GM13977 (cell line): Measurements from ENCODE around the gene CACNA1H.

Experiments
- DNase-seq: peaks from one replicate; pipeline ENCODE4 v3.0.0; 2012; ENCODE audit warnings: low spot score
- in situ Hi-C: fragments of 300-500 bp; cut with MboI; formaldehyde crosslinking; loops from one replicate; pipeline ENCODE4 v1.12.0; 2022; ENCODE audit warnings: low sequenced_read_pairs, low pct_unique_long_range_greater_than_20kb, mixed read lengths, inconsistent platforms; ENCODE audit not compliant: unreplicated experiment
- TF ChIP-seq, protein P1 (sequence below): IDR thresholded peaks from 2 replicates; pipeline ENCODE4 v1.5.1; 2012; ENCODE audit warnings: mild to moderate bottlenecking, control low read depth; ENCODE audit not compliant: insufficient read depth; ENCODE audit errors: extremely low read depth, missing control alignments

CACNA1H gene

GRCh38 chr16:1151424-1152122, 1.3 kb upstream of the CACNA1H start:
- DNase-seq, result no peak

DNA sequence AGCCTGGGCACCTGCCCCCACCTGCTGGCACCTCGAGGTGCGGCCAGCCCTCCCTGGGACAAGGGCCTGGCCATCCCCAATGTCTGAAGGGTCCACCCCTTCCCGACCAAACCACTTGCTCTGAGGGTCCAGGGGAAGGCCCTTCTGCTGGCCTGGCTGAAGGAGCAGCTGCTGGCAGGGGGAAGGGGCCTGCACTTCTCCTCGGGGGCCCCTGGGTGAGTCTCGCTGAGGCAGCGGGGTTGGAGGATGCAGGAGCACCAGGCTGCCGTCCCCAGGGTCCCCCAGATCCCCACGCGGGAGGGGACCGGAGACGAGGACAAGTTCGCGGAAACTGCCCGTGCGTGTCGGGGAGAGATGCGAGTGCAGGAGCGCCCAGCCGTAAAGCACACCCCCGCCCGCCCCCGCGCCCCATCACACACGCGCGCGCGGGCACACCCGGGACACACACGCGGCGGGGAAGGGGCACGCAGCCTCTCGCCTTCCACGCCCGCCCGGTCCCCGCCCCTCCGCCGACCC, 725 bp upstream of the CACNA1H start:
- in situ Hi-C loops, result no loop called here
- DNase-seq, result no peak
- TF ChIP-seq, protein P1, sequence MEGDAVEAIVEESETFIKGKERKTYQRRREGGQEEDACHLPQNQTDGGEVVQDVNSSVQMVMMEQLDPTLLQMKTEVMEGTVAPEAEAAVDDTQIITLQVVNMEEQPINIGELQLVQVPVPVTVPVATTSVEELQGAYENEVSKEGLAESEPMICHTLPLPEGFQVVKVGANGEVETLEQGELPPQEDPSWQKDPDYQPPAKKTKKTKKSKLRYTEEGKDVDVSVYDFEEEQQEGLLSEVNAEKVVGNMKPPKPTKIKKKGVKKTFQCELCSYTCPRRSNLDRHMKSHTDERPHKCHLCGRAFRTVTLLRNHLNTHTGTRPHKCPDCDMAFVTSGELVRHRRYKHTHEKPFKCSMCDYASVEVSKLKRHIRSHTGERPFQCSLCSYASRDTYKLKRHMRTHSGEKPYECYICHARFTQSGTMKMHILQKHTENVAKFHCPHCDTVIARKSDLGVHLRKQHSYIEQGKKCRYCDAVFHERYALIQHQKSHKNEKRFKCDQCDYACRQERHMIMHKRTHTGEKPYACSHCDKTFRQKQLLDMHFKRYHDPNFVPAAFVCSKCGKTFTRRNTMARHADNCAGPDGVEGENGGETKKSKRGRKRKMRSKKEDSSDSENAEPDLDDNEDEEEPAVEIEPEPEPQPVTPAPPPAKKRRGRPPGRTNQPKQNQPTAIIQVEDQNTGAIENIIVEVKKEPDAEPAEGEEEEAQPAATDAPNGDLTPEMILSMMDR, result no peak

More at GRCh38 chr16:1151424-1152122, 1.3 kb upstream of the CACNA1H start:
- TF ChIP-seq, protein P1, result no peak
- in situ Hi-C loops, result no loop called here

GRCh38 chr16:1153480-1154160, 714 bp downstream of the CACNA1H start:
- in situ Hi-C loops, result no loop called here
- no peak for DNase-seq
- TF ChIP-seq, protein P1, result no peak

GRCh38 chr16:1154291-1154886, 1.5 kb downstream of the CACNA1H start:
- TF ChIP-seq, protein P1, result no peak
- DNase-seq, result no peak
- in situ Hi-C loops, result no loop called here

DNA sequence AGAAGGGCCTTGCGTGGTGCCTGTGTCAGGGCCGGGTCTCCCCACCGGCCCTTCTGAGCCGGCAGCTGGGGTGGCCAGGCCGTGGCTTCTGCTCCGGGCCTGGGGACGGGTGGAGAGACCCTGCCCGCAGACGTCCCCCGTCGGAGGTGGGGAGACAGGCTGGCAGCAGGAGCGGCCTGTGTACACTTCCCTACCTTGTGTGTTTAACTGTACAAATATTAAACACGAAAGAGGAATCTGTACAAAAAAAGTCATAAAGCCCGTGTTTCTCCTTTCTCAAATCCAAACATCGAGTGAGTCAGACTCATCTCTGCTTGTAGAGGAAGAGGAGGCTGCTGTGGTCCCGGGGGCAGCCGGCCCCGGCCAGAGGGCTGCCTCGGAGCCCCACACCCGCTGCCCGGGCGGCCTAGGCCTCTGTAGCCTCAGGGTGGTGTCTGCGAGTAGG, 2.0 kb downstream of the CACNA1H start:
- TF ChIP-seq, protein P1, result no peak
- DNase-seq, result no peak
- in situ Hi-C loops, result no loop called here

DNA sequence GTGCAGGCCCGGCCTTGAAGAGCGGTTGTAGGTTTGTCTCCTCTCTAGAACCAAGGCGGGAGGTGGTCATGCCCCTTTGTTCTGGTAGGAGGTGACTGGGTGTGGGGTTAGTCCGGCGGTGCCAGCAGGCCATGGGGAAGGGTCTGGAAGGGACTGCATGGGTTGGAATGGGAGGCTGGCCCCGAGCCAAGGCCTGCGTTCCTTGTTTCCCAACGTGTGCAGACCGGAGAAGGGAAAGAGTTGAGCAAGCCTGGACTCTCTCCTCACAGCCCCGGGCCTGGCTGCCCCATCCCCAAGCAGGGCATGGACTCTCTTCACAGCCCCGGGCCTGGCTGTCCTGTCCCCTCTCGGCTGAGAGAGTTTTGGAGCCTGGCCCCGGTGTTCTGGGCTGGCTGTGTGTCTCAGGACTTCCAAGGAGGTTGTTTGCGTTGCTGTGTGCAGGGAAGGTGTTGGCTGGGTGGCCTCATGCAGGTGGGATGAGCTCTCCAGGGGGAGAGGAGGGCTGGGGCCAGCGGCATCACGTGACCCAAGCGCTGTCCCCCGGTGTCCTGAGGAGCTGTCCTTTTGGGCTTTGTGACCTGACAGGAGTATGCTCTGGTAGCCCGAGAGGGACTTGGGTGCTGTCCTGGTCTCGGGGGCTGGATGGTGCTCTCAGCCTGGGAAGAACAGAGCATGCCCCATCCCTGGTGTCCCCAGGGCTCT, 2.6 kb downstream of the CACNA1H start:
- no peak for DNase-seq
- in situ Hi-C loops, result no loop called here
- TF ChIP-seq, protein P1, result no peak
